RWPE1 (cell line): ENCODE measurements around the gene CLDN15.
"Not testable (repeated sequence)": the region's sequence is repeated elsewhere in the genome, so short reads cannot be mapped to it uniquely, and the experiment has no call there.

Source experiments
- CTCF ChIA-PET: fragments of 350-600 bp; sonication (Branson Sonifier 250); formaldehyde crosslinking; extraction: SDS; loops from one replicate; lab custom pipeline; 2021; lab: Yijun Ruan, JAX
- POLR2A ChIA-PET: fragments of 400-600 bp; formaldehyde crosslinking; extraction: SDS; loops from one replicate; lab custom pipeline; 2020; ENCODE audit warnings: antibody characterized with exemption; ENCODE audit not compliant: low non-redundant PET; lab: Yijun Ruan, JAX
- DNase-seq: peaks from one replicate; pipeline ENCODE4 v3.0.0; 2012; ENCODE audit warnings: low spot score
- H3K27ac ChIP-seq: fragments of 450-650 bp; 2 replicates; pipeline ENCODE4 v1.5.1; 2017
- TF ChIP-seq, protein P1 (sequence below): fragments of 450-650 bp; conservative IDR thresholded peaks from 2 replicates; pipeline ENCODE4 v1.5.1; 2017; ENCODE audit warnings: low read depth, mild to moderate bottlenecking

CLDN15 gene

DNA sequence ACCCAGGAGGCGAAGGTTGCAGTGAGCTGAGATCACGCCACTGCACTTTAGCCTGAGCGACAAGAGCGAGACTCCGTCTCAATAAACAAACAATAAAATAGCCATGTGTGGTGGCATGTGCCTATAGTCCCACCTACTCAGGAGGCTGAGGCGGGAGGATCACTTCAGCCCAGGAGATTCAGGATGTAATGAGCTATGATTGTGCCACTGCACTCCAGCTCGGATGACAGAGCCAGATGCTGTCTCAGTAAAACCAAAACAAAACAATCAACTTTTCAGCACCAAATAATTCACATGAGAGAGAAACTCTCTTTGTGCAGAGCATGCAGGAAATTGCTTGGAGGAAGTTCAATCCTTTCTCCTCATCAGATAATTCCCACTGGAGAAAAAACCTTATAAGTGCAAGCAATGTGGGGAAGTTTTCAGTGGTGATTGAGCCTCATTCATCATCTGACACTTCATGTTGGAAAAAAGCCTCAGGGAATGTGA lies 20.7 kb upstream of the CLDN15 start:
- H3K27ac ChIP-seq, result no peak overlapping the region
- TF ChIP-seq, protein P1, sequence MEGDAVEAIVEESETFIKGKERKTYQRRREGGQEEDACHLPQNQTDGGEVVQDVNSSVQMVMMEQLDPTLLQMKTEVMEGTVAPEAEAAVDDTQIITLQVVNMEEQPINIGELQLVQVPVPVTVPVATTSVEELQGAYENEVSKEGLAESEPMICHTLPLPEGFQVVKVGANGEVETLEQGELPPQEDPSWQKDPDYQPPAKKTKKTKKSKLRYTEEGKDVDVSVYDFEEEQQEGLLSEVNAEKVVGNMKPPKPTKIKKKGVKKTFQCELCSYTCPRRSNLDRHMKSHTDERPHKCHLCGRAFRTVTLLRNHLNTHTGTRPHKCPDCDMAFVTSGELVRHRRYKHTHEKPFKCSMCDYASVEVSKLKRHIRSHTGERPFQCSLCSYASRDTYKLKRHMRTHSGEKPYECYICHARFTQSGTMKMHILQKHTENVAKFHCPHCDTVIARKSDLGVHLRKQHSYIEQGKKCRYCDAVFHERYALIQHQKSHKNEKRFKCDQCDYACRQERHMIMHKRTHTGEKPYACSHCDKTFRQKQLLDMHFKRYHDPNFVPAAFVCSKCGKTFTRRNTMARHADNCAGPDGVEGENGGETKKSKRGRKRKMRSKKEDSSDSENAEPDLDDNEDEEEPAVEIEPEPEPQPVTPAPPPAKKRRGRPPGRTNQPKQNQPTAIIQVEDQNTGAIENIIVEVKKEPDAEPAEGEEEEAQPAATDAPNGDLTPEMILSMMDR, result no peak
- DNase-seq, result no peak
- POLR2A ChIA-PET, result no interaction called here
- CTCF ChIA-PET, result no interaction called here

DNA sequence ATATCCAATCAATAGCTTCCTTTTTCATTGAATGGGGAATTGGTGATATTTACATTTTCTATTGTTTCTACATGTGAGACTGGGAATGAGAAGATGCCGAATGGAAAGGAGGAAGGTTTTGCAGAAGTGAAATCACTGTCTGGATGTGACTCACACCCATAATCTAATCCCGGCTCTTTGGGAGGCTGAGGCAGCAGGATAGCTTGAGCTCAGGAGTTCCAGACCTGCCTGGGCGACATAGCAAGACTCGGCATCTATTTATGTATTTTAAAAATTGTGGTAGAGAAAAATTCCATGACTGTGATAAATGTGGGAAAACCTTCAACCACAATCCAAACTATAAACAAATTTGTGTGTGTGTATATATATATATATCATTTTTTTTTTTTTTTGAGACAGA lies 18.2 kb upstream of the CLDN15 start:
- CTCF ChIA-PET, result interaction anchor here (1.2 kb wide), 1 partner anchor 12 kb away, joined by 3 read pairs; no protein-coding TSS in a partner anchor
- no peak overlapping the region for H3K27ac ChIP-seq
- POLR2A ChIA-PET, result no interaction called here
- TF ChIP-seq, protein P1, result no peak
- no peak for DNase-seq

DNA sequence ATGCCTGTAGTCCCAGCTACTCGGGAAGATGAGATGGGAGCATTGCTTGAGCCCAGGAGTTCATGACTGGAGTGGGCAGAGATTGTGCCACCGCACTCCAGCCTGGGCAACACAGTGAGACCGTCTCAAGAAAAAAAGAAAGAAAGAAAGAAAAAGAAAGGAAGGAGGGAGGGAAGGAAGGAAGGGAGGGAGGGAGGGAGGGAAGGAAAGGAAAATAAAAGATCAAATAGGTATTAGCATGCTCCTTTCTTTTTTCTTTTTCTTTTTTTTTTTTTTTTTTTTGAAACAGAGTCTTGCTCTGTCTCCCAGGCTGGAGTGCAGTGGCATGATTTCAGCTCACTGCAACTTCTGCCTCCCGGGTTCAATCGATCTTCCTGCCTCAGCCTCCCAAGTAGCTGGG lies 15.6 kb upstream of the CLDN15 start:
- DNase-seq, H3K27ac ChIP-seq, POLR2A ChIA-PET: not testable (repeated sequence)
- CTCF ChIA-PET, result interaction anchor here (1.0 kb wide), 2 partner anchors 30 to 37 kb away, joined by 3 read pairs; no protein-coding TSS in a partner anchor

DNA sequence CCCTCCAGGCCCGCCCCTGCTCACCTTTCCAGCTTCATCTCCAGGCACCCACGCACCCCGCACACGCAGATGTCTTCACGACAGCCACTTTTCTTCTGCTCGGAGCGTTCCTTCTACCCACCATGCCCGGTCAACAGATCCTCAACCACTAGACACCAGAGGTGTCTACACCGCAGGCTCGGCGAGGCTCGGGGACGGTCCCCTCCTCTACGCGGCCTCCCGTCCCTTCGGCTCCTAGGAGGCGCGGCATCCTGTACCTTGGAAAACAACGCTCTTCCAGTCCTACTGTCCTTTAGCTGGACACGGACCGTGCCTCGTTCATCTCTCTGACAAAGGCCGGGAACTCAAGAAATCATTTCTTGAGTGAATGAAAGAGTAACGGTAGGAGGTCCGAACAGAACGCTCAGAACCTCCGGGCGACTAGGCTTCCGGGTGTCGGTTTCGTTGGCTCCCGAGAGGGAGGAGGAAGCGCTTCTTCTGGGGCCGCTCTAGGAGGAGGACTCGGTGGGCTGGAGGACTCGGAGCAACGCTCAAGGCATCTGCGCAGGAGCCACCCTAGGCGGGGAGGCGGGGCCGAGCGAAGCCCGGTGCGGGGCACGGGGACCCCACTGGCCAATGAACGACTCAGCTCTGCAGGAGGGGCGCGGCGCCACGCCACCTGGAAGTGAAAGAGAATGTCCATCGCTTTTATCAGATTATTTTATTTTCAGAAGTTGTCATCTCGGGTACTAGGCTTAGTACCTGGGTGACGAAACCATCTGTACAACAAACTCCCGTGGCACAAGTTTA lies 14.5 kb upstream of the CLDN15 start:
- DNase-seq, result peak; percentile 98

DNA sequence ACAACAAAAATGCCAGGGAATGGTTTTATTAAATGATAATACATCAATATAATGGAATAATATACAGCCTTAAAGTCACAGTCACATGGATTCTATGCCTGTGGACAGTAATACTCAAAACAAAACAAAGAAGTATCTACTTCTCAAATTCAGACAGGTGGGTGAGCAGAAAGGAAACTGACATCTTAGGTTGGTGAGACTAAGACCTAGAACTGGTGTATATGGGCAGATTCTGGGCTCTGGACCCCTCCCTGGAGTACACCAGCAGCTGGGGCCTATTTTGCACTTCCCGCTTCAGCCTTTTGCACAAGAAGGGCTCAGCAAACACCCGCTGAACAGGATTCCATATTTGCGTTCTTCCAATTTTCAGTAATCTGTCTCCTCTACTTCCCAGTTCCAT lies 12.7 kb upstream of the CLDN15 start:
- no peak overlapping the region for H3K27ac ChIP-seq
- TF ChIP-seq, protein P1, result no peak
- CTCF ChIA-PET, result interaction anchor here (0.7 kb wide), 1 partner anchor 80 kb away, joined by 3 read pairs; no protein-coding TSS in a partner anchor

More for the DNA sequence above, 14.5 kb upstream of the CLDN15 start:
- CTCF ChIA-PET, result interaction anchor here (1.0 kb wide), 1 partner anchor 31 kb away, joined by 3 read pairs; no protein-coding TSS in a partner anchor
- POLR2A ChIA-PET, result no interaction called here
- TF ChIP-seq, protein P1, result no peak
- peak overlapping the region; percentile 80 for H3K27ac ChIP-seq

DNA sequence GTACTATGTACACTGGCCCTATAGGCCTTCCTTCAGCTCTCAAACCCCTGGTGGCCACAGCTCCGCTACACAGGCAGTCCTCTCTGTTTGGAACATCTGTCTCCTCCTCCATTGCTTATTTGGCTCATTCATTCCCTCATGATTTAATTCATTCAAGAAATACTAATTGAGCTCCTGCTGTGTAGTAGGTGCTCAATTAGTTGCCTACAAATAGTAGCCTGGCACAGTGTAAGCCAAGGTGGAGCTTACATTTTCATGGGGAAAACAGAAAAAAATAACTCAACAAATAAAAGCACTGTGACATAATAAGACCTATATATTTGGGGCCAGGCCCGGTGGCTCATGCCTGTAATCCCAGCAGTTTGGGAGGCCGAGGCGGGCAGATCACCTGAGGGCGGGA lies 10.7 kb upstream of the CLDN15 start:
- TF ChIP-seq, protein P1, result no peak
- DNase-seq, result no peak
- H3K27ac ChIP-seq, result no peak overlapping the region
- ChIA-PET CTCF (no interaction called here), POLR2A (no interaction called here)

More for the DNA sequence above, 12.7 kb upstream of the CLDN15 start:
- DNase-seq, result no peak
- POLR2A ChIA-PET, result no interaction called here
